HepG2 (cell line): ENCODE results near the gene PRKAG1. TPM values are rescaled to one million over a fixed set of nuclear protein-coding genes. Genes with fewer than 3 reads are reported as not detected.

ENCODE experiments used
- CREB1 ChIP-seq, 2 experiments: fragments of 450-650 bp in 1 of 2; IDR thresholded peaks; 2 replicates each; pipeline ENCODE4 v1.6.1; 2016 to 2017; ENCODE audit warnings: control low read depth in 1 of 2, mild to moderate bottlenecking in 1 of 2, missing compliant biosample characterization in 1 of 2, missing genetic modification characterization in 1 of 2
- HOXA5 ChIP-seq: sonication (generic); formaldehyde crosslinking; IDR thresholded peaks from 2 replicates; pipeline ENCODE4 v1.4.0; 2020; ENCODE audit warnings: missing genetic modification reagents
- NAIF1 ChIP-seq: sonication (generic); formaldehyde crosslinking; IDR thresholded peaks from 2 replicates; pipeline ENCODE4 v1.5.0; 2020; ENCODE audit warnings: mild to moderate bottlenecking, missing genetic modification reagents, borderline replicate concordance
- RAD51 ChIP-seq: fragments of 450-650 bp; IDR thresholded peaks from 2 replicates; pipeline ENCODE4 v1.6.1; 2016; ENCODE audit warnings: borderline replicate concordance
- ZNF101 ChIP-seq: sonication (generic); formaldehyde crosslinking; IDR thresholded peaks from 2 replicates; pipeline ENCODE4 v1.4.0; 2020; ENCODE audit warnings: mild to moderate bottlenecking, low read depth, missing genetic modification reagents, borderline replicate concordance
- ZNF431 ChIP-seq: sonication (generic); formaldehyde crosslinking; IDR thresholded peaks from 2 replicates; pipeline ENCODE4 v1.9.0; 2022; ENCODE audit warnings: missing genetic modification reagents, low read depth, mild to moderate bottlenecking, borderline replicate concordance
- ZNF781 ChIP-seq: sonication (generic); formaldehyde crosslinking; IDR thresholded peaks from 2 replicates; pipeline ENCODE4 v1.5.1; 2020; ENCODE audit warnings: borderline replicate concordance, mild to moderate bottlenecking, missing genetic modification reagents; ENCODE audit errors: not compliant biosample characterization
- ZNF782 ChIP-seq: sonication (generic); formaldehyde crosslinking; IDR thresholded peaks from 2 replicates; pipeline ENCODE4 v1.4.0; 2020; ENCODE audit warnings: missing genetic modification reagents, mild to moderate bottlenecking, borderline replicate concordance
- ZSCAN30 ChIP-seq: sonication (generic); formaldehyde crosslinking; IDR thresholded peaks from 2 replicates; pipeline ENCODE4 v1.5.0; 2020; ENCODE audit warnings: mild to moderate bottlenecking, missing genetic modification reagents
- ZSCAN9 ChIP-seq: IDR thresholded peaks from 2 replicates; pipeline ENCODE4 v1.6.1; 2016; ENCODE audit warnings: borderline replicate concordance
- polyA plus RNA-seq, 8 experiments: library from polyadenylated mRNA; depleted of rRNA in 3 of 8; stranded (reverse) in 7 of 8; unstranded in 1 of 8; fragments of >200 nt; fragmentation: Illumina TruSeq in 4 of 8; extraction: Trizol in 4 of 8; gene quantifications; 2 replicates each; pipeline versions ENCODE4 v1.2.1 to v1.2.3, GENCODE V29; 2011 to 2016; ENCODE audit warnings: low read depth in 4 of 8, missing spikeins in 1 of 8, mixed read lengths in 1 of 8; ENCODE audit not compliant: insufficient read depth in 1 of 8
- total RNA-seq, 5 experiments: library from RNA; depleted of rRNA; stranded (reverse); fragments of >200 nt; fragmentation: Illumina TruSeq; extraction: Trizol; gene quantifications; 2 replicates each; pipeline ENCODE4 v1.2.3, GENCODE V29; 2016; ENCODE audit warnings: low read depth in 1 of 5
- TF ChIP-seq, protein P1 (sequence below): sonication (generic); formaldehyde crosslinking; IDR thresholded peaks from 2 replicates; pipeline ENCODE4 v1.4.0; 2020; ENCODE audit warnings: low read depth, missing genetic modification reagents
- TF ChIP-seq, protein P2 (sequence below): sonication (generic); formaldehyde crosslinking; IDR thresholded peaks from 2 replicates; pipeline ENCODE4 v1.5.0; 2020; ENCODE audit warnings: missing genetic modification reagents
- TF ChIP-seq, protein P3 (sequence below), 2 experiments: sonication (generic) in 1 of 2; formaldehyde crosslinking in 1 of 2; IDR thresholded peaks; 2 replicates each; pipeline versions ENCODE4 v1.4.0 to v1.6.1; 2016 to 2020; ENCODE audit warnings: borderline replicate concordance in 1 of 2, low read depth in 1 of 2, mild to moderate bottlenecking in 1 of 2, missing genetic modification reagents in 1 of 2
- TF ChIP-seq, protein P4 (sequence below): sonication (generic); formaldehyde crosslinking; IDR thresholded peaks from 2 replicates; pipeline ENCODE4 v1.4.0; 2020; ENCODE audit warnings: missing genetic modification reagents, mild to moderate bottlenecking, borderline replicate concordance
- TF ChIP-seq, protein P5 (sequence below): sonication (generic); formaldehyde crosslinking; IDR thresholded peaks from 2 replicates; pipeline ENCODE4 v1.4.0; 2020; ENCODE audit warnings: mild to moderate bottlenecking, missing genetic modification reagents

Gene PRKAG1
- total and polyA plus RNA-seq, 2 of the 13 experiments (the other 11 are each of a cell fraction or from before 2014, with no cell fraction given), result 26.1 to 32.8 TPM

DNA sequence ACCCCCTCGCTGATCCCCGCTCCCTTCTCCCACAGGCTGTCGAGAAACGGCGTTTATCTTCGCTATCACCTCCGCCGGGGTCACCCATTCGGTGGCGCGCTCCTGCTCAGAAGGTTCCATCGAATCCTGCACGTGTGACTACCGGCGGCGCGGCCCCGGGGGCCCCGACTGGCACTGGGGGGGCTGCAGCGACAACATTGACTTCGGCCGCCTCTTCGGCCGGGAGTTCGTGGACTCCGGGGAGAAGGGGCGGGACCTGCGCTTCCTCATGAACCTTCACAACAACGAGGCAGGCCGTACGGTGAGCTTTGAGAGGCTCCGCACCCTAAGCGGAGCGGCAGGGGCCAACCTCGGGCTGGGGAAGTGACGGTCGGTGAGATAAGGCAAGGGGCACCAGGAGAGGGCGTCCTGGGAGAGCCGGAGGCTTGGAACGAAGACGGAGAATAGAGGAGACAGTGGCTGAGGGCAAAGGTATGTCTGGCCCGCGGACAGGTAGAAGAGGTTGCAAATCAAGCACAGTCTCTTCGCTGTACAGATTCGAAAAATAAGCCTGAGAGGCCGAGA, 38.1 kb downstream of the PRKAG1 start (continued):
- TF ChIP-seq HOXA5 (CRISPR knock-in tag) (0 out of 2 replicates have a peak, but pooled peaks have one; percentile 41), ZSCAN9 (CRISPR knock-in tag) (no peak), ZNF101 (0 out of 2 replicates have a peak, but pooled peaks have one; percentile 50), ZSCAN30 (no peak), NAIF1 (no peak), ZNF782 (CRISPR knock-in tag) (no peak), CREB1 (IDR thresholded peaks at IDR 0.05) (no peak), CREB1 (CRISPR knock-in tag; IDR thresholded peaks at IDR 0.05) (no peak), ZNF781 (CRISPR knock-in tag) (no peak), RAD51 (no peak), ZNF431 (CRISPR knock-in tag) (no peak)
- TF ChIP-seq, protein P1, sequence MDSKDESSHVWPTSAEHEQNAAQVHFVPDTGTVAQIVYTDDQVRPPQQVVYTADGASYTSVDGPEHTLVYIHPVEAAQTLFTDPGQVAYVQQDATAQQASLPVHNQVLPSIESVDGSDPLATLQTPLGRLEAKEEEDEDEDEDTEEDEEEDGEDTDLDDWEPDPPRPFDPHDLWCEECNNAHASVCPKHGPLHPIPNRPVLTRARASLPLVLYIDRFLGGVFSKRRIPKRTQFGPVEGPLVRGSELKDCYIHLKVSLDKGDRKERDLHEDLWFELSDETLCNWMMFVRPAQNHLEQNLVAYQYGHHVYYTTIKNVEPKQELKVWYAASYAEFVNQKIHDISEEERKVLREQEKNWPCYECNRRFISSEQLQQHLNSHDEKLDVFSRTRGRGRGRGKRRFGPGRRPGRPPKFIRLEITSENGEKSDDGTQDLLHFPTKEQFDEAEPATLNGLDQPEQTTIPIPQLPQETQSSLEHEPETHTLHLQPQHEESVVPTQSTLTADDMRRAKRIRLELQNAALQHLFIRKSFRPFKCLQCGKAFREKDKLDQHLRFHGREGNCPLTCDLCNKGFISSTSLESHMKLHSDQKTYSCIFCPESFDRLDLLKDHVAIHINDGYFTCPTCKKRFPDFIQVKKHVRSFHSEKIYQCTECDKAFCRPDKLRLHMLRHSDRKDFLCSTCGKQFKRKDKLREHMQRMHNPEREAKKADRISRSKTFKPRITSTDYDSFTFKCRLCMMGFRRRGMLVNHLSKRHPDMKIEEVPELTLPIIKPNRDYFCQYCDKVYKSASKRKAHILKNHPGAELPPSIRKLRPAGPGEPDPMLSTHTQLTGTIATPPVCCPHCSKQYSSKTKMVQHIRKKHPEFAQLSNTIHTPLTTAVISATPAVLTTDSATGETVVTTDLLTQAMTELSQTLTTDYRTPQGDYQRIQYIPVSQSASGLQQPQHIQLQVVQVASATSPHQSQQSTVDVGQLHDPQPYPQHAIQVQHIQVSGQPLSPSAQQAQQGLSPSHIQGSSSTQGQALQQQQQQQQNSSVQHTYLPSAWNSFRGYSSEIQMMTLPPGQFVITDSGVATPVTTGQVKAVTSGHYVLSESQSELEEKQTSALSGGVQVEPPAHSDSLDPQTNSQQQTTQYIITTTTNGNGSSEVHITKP (CRISPR knock-in tag), result no peak
- TF ChIP-seq, protein P2, sequence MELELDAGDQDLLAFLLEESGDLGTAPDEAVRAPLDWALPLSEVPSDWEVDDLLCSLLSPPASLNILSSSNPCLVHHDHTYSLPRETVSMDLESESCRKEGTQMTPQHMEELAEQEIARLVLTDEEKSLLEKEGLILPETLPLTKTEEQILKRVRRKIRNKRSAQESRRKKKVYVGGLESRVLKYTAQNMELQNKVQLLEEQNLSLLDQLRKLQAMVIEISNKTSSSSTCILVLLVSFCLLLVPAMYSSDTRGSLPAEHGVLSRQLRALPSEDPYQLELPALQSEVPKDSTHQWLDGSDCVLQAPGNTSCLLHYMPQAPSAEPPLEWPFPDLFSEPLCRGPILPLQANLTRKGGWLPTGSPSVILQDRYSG (CRISPR knock-in tag), result 0 out of 2 replicates have a peak, but pooled peaks have one; percentile 38
- TF ChIP-seq, protein P3, sequence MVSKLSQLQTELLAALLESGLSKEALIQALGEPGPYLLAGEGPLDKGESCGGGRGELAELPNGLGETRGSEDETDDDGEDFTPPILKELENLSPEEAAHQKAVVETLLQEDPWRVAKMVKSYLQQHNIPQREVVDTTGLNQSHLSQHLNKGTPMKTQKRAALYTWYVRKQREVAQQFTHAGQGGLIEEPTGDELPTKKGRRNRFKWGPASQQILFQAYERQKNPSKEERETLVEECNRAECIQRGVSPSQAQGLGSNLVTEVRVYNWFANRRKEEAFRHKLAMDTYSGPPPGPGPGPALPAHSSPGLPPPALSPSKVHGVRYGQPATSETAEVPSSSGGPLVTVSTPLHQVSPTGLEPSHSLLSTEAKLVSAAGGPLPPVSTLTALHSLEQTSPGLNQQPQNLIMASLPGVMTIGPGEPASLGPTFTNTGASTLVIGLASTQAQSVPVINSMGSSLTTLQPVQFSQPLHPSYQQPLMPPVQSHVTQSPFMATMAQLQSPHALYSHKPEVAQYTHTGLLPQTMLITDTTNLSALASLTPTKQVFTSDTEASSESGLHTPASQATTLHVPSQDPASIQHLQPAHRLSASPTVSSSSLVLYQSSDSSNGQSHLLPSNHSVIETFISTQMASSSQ (IDR thresholded peaks at IDR 0.05; ENCODE audit: low read depth), result no peak
- TF ChIP-seq, protein P3 (CRISPR knock-in tag; IDR thresholded peaks at IDR 0.05; ENCODE audit: borderline replicate concordance), result no peak
- TF ChIP-seq, protein P4, sequence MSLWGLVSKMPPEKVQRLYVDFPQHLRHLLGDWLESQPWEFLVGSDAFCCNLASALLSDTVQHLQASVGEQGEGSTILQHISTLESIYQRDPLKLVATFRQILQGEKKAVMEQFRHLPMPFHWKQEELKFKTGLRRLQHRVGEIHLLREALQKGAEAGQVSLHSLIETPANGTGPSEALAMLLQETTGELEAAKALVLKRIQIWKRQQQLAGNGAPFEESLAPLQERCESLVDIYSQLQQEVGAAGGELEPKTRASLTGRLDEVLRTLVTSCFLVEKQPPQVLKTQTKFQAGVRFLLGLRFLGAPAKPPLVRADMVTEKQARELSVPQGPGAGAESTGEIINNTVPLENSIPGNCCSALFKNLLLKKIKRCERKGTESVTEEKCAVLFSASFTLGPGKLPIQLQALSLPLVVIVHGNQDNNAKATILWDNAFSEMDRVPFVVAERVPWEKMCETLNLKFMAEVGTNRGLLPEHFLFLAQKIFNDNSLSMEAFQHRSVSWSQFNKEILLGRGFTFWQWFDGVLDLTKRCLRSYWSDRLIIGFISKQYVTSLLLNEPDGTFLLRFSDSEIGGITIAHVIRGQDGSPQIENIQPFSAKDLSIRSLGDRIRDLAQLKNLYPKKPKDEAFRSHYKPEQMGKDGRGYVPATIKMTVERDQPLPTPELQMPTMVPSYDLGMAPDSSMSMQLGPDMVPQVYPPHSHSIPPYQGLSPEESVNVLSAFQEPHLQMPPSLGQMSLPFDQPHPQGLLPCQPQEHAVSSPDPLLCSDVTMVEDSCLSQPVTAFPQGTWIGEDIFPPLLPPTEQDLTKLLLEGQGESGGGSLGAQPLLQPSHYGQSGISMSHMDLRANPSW (CRISPR knock-in tag), result no peak
- TF ChIP-seq, protein P5, sequence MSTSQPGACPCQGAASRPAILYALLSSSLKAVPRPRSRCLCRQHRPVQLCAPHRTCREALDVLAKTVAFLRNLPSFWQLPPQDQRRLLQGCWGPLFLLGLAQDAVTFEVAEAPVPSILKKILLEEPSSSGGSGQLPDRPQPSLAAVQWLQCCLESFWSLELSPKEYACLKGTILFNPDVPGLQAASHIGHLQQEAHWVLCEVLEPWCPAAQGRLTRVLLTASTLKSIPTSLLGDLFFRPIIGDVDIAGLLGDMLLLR (CRISPR knock-in tag), result no peak
